IMR-90 (cell line): Measurements from ENCODE around the gene PHF19. TPM values are rescaled to one million over a fixed set of nuclear protein-coding genes. Genes with fewer than 3 reads are reported as not detected.

Experiments
- ATAC-seq: fragments of 200-7000 bp; cut with Tn5 transposase; 2 replicates; pipeline ENCODE4 v1.9.1; 2020; ENCODE audit warnings: low read depth, mild to moderate bottlenecking, moderate library complexity
- BruUV-seq: library from RNA; stranded (reverse); fragments of 400-500 nt; replicated peaks from 2 replicates; lab custom pipeline; 2021; lab: Mats Ljungman, UMichigan
- CTCF ChIA-PET: fragments of 300-600 bp; formaldehyde crosslinking; extraction: SDS; loops from one replicate; lab custom pipeline; 2021; ENCODE audit warnings: antibody characterized with exemption; lab: Yijun Ruan, JAX
- POLR2A ChIA-PET: fragments of 300-600 bp; sonication (Branson Sonifier 250); formaldehyde crosslinking; loops from one replicate; lab custom pipeline; 2022; ENCODE audit warnings: antibody characterized with exemption; ENCODE audit not compliant: unreplicated experiment; lab: Charles Lee
- DNase-seq: peaks from one replicate; pipeline ENCODE4 v3.0.0; 2013
- H2AFZ ChIP-seq: replicated peaks from 2 replicates; pipeline ENCODE3; 2013; ENCODE audit warnings: low read length, mild to moderate bottlenecking; ENCODE audit not compliant: poor library complexity
- H2AK5ac ChIP-seq: 2 replicates; pipeline ENCODE4 v1.6.1; 2013; ENCODE audit warnings: low read depth, low read length, inconsistent platforms
- H2AK9ac ChIP-seq: replicated peaks from 2 replicates; pipeline ENCODE3; 2013; ENCODE audit warnings: mild to moderate bottlenecking, low read depth, low read length, moderate library complexity; ENCODE audit not compliant: poor library complexity
- H2BK120ac ChIP-seq: 2 replicates; pipeline ENCODE4 v1.6.1; 2013; ENCODE audit warnings: low read depth, low read length, inconsistent platforms
- H2BK15ac ChIP-seq: 3 replicates; pipeline ENCODE4 v1.6.1; 2013; ENCODE audit warnings: low read depth, low read length, inconsistent platforms
- H2BK20ac ChIP-seq: 2 replicates; pipeline ENCODE4 v1.6.1; 2013; ENCODE audit warnings: low read depth, mild to moderate bottlenecking, inconsistent platforms, low read length, moderate library complexity
- H2BK5ac ChIP-seq: 2 replicates; pipeline ENCODE4 v1.6.1; 2013; ENCODE audit warnings: mild to moderate bottlenecking, low read depth, low read length, inconsistent platforms; ENCODE audit not compliant: poor library complexity, severe bottlenecking
- H3K14ac ChIP-seq: replicated peaks from 2 replicates; pipeline ENCODE4 v1.6.1; 2013; ENCODE audit warnings: low read depth, low read length, inconsistent platforms
- H3K18ac ChIP-seq: 2 replicates; pipeline ENCODE4 v1.6.1; 2013; ENCODE audit warnings: low read depth, low read length, control low read depth
- H3K23ac ChIP-seq: 2 replicates; pipeline ENCODE4 v1.6.1; 2013; ENCODE audit warnings: low read depth, low read length, inconsistent platforms
- H3K27ac ChIP-seq: 2 replicates; pipeline ENCODE4 v1.5.1; 2013; ENCODE audit warnings: mild to moderate bottlenecking, control low read depth, low read length; ENCODE audit not compliant: insufficient read depth
- H3K27me3 ChIP-seq: 2 replicates; pipeline ENCODE4 v1.6.1; 2013; ENCODE audit warnings: low read length; ENCODE audit not compliant: control insufficient read depth, insufficient read depth
- H3K36me3 ChIP-seq: 2 replicates; pipeline ENCODE4 v1.6.1; 2013; ENCODE audit warnings: low read length, mixed read lengths; ENCODE audit not compliant: control insufficient read depth, insufficient read depth
- H3K4ac ChIP-seq: 2 replicates; pipeline ENCODE4 v1.6.1; 2013; ENCODE audit warnings: low read depth, low read length, inconsistent platforms
- H3K4me1 ChIP-seq: 2 replicates; pipeline ENCODE4 v1.6.1; 2013; ENCODE audit warnings: low read length, mixed read lengths; ENCODE audit not compliant: control insufficient read depth, insufficient read depth
- H3K4me2 ChIP-seq: 2 replicates; pipeline ENCODE4 v1.6.1; 2013; ENCODE audit warnings: low read depth, mild to moderate bottlenecking, control low read depth, low read length, moderate library complexity
- H3K4me3 ChIP-seq: 2 replicates; pipeline ENCODE4 v1.5.1; 2013; ENCODE audit warnings: low read depth, mild to moderate bottlenecking, control low read depth, low read length, moderate library complexity; ENCODE audit not compliant: insufficient read depth
- H3K56ac ChIP-seq: 2 replicates; pipeline ENCODE4 v1.6.1; 2013; ENCODE audit warnings: low read length, inconsistent platforms; ENCODE audit not compliant: insufficient read depth; ENCODE audit errors: extremely low read depth
- H3K79me1 ChIP-seq, 2 experiments: 2 replicates each; pipeline ENCODE4 v1.6.1; 2013; ENCODE audit warnings: low read length in 2 of 2, inconsistent platforms in 1 of 2, low read depth in 1 of 2
- H3K9ac ChIP-seq: 2 replicates; pipeline ENCODE4 v1.6.1; 2013; ENCODE audit warnings: low read depth, low read length, control low read depth
- H3K9me1 ChIP-seq: 2 replicates; pipeline ENCODE4 v1.6.1; 2013; ENCODE audit warnings: low read length, inconsistent platforms; ENCODE audit not compliant: insufficient read depth
- H3K9me3 ChIP-seq: 2 replicates; pipeline ENCODE4 v1.6.1; 2013; ENCODE audit warnings: low read length; ENCODE audit not compliant: control insufficient read depth, insufficient read depth
- H4K20me1 ChIP-seq: 2 replicates; pipeline ENCODE4 v1.6.1; 2013; ENCODE audit warnings: low read length, inconsistent platforms; ENCODE audit not compliant: insufficient read depth
- H4K5ac ChIP-seq: 2 replicates; pipeline ENCODE4 v1.6.1; 2013; ENCODE audit warnings: mild to moderate bottlenecking, low read depth, low read length, control low read depth
- H4K8ac ChIP-seq, 2 experiments: 2 replicates each; pipeline ENCODE4 v1.6.1; 2013; ENCODE audit warnings: low read depth in 2 of 2, low read length in 2 of 2, control low read depth in 1 of 2, inconsistent platforms in 1 of 2
- H4K91ac ChIP-seq: 2 replicates; pipeline ENCODE4 v1.6.1; 2013; ENCODE audit warnings: low read depth, low read length, inconsistent platforms; ENCODE audit not compliant: insufficient read depth
- CEBPB ChIP-seq: IDR thresholded peaks from 2 replicates; pipeline ENCODE4 v1.6.1; 2012; ENCODE audit warnings: low read depth, low read length, improper control_type of control experiment
- USF2 ChIP-seq: fragments of 150-350 bp; IDR thresholded peaks from 2 replicates; pipeline ENCODE4 v1.6.1; 2017; ENCODE audit warnings: mild to moderate bottlenecking, antibody characterized with exemption, low read length, low read depth
- WGBS, 2 experiments: methylation state at CpG; one replicate each; pipeline versions ENCODE4 v1.1.5 to v1.1.7; 2013; ENCODE audit warnings: missing lambda C conversion rate in 2 of 2; ENCODE audit not compliant: insufficient read length in 1 of 2; ENCODE audit errors: extremely low coverage in 2 of 2; 5-methylcytosine and 5-hydroxymethylcytosine counted together
- dilution Hi-C: fragments of 300-500 bp; cut with HindIII; formaldehyde crosslinking; loops from one replicate; pipeline ENCODE4 v1.14.3; 2018; ENCODE audit warnings: low sequenced_read_pairs; ENCODE audit not compliant: unreplicated experiment
- in situ Hi-C: fragments of 300-500 bp; cut with MboI; formaldehyde crosslinking; loops from 3 replicates; pipeline ENCODE4 v1.14.3; 2019; ENCODE audit warnings: low sequenced_read_pairs, inconsistent platforms, mixed read lengths
- intact Hi-C: fragments of 100-400 bp; cut with micrococcal nuclease; formaldehyde crosslinking; loops from 2 replicates; pipeline ENCODE4 v1.10.0; 2022
- polyA plus RNA-seq, 3 experiments: library from polyadenylated mRNA; depleted of rRNA; stranded (reverse); fragments of >200 nt; gene quantifications; 2 replicates each; pipeline ENCODE4 v1.2.3, GENCODE V29; 2012; ENCODE audit warnings: low replicate concordance in 1 of 3
- total RNA-seq: library from RNA; depleted of rRNA; stranded (reverse); fragments of >200 nt; gene quantifications from 2 replicates; pipeline ENCODE4 v1.2.3, GENCODE V29; 2012

PHF19 gene
- total and polyA plus RNA-seq, 2 of the 4 experiments (the other 2 are of a cell fraction) = 37.6 to 55.6 TPM

- Histone ChIP-seq H3K18ac (peak within 1 kb of the TSS; percentile 49), H4K91ac (peak within 1 kb of the TSS; percentile 90), H3K9me1 (peaks cover 32% of the 10 kb centered on the region), H3K4ac (peak within 1 kb of the TSS; percentile 94), H3K79me1 (peaks cover 0 to 33% of the 10 kb centered on the region in 2 experiments; a peak in 2 of 4 replicates), H3K27ac (peak within 1 kb of the TSS; percentile 49), H3K9me3 (no peaks in the 10 kb centered on the region), H2BK120ac (peak within 1 kb of the TSS; percentile 92), H3K4me2 (peak within 1 kb of the TSS; percentile 52; the same call in 1 of the 2 replicates), H4K8ac (peak within 1 kb of the TSS; percentile 75 to 88; a peak in 3 of 4 replicates), H2BK5ac (peak within 1 kb of the TSS; percentile 87), H2AK9ac (peak within 1 kb of the TSS; percentile 96), H3K36me3 (no peaks in the 10 kb centered on the region), H3K56ac (peak within 1 kb of the TSS; percentile 70; the same call in 1 of the 2 replicates), H2BK20ac (peak within 1 kb of the TSS; percentile 74), H2AK5ac (peak within 1 kb of the TSS; percentile 71), H3K27me3 (no peaks in the 10 kb centered on the region), H2AFZ (peak within 1 kb of the TSS; percentile 88), H3K14ac (peak within 1 kb of the TSS; percentile 94), H3K23ac (peak within 1 kb of the TSS; percentile 50), H4K20me1 (no peaks in the 10 kb centered on the region), H3K4me1 (peaks cover 22% of the 10 kb centered on the region), H3K9ac (peak within 1 kb of the TSS; percentile 38), H2BK15ac (peak within 1 kb of the TSS; percentile 92; the same call in 2 of the 3 replicates), H4K5ac (peak within 1 kb of the TSS; percentile 31), H3K4me3 (no peak within 1 kb of the TSS)
- peak; percentile 45 for DNase-seq
- dilution Hi-C loops (no loop called here), in situ Hi-C loops (no loop called here), intact Hi-C loops (no loop called here)
- no TSS peak for BruUV-seq
- CTCF ChIA-PET = no interaction called here
- TF ChIP-seq CEBPB (0 out of 2 replicates have a peak, but pooled peaks have one; percentile 1), USF2 (no peak)
- WGBS, 2 experiments = no CpG with 5 or more reads among the region's 6 CpGs
- POLR2A ChIA-PET = no interaction called here
- ATAC-seq = no peak
These were observed 49.5 kb upstream of the PHF19 start, which contains the start of gene TRAF1 for GRCh38 chr9:120926397-120926928. TRAF1 (minus strand) TSS chr9:120926796; CDS start chr9:120926075, 721 bp downstream.
